ENCODE data around the gene TTC28. TPM values are rescaled to one million over a fixed set of nuclear protein-coding genes. Genes with fewer than 3 reads are reported as not detected.
"Not testable (repeated sequence)": the region's sequence is repeated elsewhere in the genome, so short reads cannot be mapped to it uniquely, and the experiment has no call there.

Gene TTC28
- total RNA-seq, 1 donor from 2014 or later = 14.9 TPM

DNA sequence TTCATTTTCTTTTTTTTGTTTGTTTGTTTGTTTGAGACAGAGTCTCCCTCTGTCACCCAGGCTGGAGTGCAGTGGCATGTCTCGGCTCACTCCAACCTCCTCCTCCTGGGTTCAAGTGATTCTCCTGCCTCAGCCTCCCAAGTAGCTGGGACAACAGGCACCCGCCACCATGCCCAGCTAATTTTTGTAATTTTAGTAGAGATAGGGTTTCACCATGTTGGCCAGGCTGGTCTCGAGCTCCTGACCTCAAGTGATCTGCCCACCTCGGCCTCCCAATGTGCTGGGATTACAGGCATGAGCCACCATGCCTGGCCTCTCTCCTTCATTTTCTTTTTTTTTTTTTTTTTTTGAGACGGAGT, 118.9 kb downstream of the TTC28 start:
- DNase-seq (ENCODE audit: low read depth in 2 of 2) = not testable (repeated sequence)

DNA sequence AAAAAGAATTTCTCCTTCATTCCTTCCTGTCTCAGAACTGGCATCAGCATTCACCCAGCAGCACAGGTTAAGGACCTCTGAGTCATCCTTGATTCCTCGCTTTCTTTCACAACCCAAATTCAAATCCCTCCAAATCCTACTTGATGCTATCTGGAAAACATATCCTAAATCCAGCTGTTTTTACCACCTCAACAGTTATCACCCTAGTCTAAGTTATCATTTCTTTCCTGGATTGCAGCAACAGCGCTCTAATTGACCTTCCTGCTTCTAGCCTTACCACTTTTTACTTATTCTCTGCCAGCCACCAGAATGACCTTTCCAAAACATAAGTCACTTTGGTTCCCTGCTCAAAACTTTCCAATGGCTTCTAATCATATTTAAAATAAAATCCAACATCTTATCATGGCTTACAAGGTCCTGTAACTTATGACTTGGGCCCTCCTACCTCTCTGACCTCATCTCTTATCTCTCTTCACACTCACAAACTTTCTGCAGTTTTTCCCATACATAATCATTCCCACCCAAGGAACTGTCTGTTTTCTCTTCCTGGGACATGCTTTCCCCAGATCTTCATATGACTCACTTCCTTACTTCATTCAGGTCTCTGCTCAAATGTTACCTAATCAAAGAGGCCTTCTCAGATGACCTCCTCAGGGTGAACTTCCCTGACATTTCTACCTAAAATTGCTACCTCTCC, 119.4 kb downstream of the TTC28 start:
- DNase-seq (ENCODE audit: low read depth in 2 of 2) = peak in 1 of 2 donors; percentile 37

DNA sequence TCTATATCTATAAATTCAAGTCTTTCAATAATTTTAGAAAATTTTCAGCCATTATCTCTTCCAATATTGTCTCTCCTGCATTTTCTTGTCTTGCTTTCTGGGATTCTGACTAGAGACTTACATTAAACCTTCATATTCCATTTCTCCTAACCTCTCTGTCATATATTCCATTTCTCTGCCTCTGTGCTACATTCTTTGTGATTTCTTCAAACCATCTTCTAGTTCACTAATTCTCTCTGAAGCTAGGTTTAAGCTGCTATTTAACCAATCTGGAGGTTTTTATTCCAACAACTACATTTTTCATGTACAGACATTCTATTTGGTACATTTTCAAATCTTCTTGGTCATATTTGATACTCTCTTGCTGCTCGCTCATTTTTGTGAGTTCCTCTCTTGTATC, 122.5 kb downstream of the TTC28 start:
- no peak for DNase-seq (ENCODE audit: low read depth in 2 of 2)

DNA sequence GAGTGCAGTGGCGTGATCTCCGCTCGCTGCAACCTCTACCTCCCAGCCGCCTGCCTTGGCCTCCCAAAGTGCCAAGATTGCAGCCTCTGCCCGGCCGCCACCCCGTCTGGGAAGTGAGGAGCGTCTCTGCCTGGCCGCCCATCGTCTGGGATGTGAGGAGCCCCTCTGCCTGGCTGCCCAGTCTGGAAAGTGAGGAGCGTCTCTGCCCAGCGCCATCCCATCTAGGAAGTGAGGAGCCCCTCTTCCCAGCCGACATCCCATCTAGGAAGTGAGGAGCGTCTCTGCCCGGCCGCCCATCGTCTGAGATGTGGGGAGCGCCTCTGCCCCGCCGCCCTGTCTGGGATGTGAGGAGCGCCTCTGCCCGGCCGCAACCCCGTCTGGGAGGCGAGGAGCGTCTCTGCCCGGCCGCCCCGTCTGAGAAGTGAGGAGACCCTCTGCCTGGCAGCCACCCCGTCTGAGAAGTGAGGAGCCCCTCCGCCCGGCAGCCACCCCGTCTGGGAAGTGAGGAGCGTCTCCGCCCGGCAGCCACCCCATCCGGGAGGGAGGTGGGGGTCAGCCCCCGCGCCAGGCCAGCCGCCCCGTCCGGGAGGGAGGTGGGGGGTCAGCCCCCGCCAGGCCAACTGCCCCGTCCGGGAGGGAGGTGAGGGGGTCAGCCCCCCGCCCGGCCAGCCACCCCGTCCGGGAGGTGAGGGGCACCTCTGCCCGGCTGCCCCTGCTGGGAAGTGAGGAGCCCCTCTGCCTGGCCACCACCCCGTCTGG, 126.4 kb downstream of the TTC28 start:
- DNase-seq (ENCODE audit: low read depth in 2 of 2) = not testable (repeated sequence)

DNA sequence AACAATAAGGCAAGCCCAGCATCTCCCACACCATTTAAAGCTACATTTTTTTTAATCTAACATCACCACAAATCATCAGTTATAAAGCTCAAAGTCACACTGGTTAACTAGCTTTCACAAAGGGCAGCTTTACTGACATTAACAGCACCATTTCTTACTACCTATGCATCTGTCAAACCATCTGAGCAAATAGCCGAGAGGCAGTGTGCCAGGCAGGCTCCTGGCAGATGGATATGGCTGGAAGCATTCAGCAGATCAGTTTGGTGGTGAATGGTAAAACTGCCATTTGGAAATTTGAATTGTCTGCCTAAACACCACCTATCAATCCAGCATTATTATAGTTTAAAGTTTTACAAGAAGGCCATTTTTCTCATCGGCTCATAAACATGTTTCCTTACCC, 131.2 kb downstream of the TTC28 start:
- no peak for DNase-seq (ENCODE audit: low read depth in 2 of 2)

DNA sequence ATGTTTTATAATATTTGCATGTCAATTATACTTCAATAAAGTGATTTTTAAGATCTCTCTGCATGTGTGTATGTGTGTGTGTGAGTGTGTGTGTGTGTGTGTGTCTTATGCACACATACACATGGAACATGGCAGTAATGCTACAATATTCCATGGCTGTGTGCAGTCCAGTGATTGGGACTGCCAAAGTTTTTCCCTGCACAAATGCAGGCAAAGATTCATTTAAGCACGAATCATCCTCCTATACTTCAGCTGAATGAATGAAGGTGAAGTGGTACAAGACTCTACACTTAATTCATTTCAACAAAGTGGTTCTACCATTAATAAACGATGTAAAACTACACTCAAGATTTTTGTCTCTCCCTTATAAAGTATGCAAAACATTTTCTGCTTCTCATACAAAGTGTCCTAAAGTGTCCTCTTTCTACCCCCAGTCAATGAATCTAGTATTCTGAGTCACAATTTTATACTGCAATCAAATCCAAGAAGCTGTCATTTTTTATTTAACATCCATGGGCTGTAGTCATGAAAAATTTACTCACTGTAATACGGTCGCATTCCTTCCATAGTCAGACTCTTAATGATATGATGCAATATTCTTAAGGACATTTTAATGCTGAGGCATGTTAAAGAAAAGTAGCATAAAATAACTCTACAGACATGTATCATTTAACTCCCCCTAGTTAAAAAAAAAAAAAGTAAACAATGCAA, 132.4 kb downstream of the TTC28 start:
- peak in 1 of 2 donors; percentile 5 for DNase-seq (ENCODE audit: low read depth in 2 of 2)

DNA sequence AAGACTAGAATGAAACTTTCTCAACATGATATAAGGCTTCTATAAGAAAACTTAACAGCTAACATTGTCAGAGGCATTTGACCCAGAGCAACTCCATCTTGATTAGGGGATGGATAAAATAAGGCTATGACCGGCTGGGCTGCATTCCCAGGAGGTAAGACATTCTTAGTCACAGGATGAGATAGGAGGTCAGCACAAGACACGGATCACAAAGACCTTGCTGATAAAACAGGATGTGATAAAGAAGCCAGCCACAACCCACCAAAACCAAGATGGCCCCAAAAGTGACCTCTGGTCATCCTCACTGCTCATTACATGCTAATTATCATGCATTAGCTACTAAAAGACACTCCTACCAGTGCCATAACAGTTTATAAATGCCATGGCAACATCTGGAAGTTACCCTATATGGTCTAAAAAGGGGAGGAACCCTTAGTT, 135.2 kb downstream of the TTC28 start:
- DNase-seq (ENCODE audit: low read depth in 2 of 2) = peak in 1 of 2 donors; percentile 5

DNA sequence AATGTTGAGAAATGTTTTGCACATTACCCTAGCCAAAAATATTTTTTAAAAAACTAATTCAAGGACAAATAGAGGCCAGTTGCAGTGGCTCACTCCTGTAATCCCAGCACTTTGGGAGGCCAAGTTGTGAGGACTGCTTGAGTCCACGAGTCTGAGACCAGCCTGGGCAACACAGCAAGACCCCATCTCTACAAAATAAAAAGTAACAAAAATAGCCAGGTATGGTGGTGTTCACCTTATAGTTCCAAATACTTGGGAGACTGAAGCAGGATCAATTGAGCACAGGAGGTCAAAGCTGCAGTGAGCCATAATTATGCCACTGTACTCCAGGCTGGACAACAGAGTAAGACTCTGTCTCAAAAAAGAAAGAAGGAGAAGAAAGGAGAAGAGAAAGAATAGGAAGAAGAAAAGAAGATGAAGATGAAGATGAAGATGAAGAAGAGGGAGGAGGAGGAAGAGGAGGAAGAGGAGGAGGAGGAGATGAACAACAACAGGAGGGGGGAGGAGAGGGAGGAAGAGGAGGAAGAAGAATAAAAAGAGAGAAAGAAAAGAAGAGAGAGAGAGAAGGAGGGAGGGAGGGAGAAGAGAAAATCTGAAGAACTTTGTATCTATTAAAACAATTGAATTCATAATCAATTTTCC, 136.5 kb downstream of the TTC28 start:
- no peak for DNase-seq (ENCODE audit: low read depth in 2 of 2)

DNA sequence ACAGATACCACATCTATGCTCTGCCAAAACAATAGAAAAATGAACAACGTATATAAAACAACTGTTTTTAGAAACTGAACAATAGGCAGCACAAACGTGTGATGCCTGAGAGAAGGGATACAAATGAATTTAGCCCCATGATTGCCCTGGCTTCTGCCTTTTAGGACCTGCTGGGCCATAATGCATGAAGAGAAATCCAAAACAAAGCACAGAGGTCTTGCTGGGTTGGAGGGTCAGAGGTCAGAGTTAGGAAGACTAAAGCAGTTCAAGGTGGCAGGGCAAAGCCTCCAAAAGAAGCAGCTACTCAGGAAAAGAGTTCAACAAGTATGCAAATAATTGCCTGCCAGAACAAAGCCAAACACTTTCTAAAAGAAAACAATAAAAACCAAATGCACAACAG, 138.5 kb downstream of the TTC28 start:
- no peak for DNase-seq (ENCODE audit: low read depth in 2 of 2)

DNA sequence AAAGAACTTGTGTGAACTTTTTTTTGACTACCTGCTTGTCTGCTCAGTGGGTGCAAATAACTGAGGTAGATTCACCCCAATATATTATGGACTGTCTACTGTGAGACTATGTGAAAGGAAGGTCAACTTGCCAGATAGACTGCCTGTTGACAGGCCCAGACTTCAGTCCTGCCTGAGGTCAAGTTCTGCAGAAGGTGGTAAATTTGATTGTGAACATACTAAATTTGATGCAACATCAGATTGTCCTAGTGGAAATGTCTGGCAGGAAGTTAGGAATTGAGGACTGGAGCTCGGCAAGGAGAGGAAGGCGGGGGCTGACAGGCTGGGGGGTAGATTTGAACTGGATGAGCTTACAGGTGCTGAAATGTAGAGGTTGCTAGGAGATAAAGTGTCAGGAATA, 140.7 kb downstream of the TTC28 start:
- no peak for DNase-seq (ENCODE audit: low read depth in 2 of 2)

DNA sequence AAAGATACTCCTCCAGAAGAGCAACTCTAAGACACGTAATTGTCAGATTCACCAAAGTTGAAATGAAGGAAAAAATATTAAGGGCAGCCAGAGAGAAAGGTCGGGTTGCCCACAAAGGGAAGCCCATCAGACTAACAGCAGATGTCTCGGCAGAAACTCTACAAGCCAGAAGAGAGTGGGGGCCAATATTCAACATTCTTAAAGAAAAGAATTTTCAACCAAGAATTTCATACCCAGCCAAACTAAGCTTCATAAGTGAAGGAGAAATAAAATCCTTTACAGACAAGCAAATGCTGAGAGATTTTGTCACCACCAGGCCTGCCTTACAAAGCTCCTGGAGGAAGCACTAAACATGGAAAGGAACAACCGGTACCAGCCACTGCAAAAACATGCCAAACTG, 149.1 kb downstream of the TTC28 start:
- DNase-seq (ENCODE audit: low read depth in 2 of 2) = not testable (repeated sequence)

DNA sequence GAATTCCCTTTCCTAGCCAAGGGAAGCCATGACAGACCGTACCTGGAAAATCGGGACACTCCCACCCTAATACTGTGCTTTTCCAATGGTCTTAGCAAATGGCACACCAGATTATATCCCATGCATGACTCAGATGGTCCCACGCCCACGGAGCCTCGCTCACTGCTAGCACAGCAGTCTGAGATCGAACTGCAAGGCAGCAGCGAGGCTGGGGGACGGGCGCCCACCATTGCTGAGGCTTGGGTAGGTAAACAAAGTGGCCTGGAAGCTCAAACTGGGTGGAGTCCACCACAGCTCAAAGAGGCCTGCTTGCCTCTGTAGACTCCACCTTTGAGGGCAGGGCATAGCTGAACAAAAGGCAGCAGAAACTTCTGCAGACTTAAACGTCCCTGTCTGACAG, 150.5 kb downstream of the TTC28 start:
- DNase-seq (ENCODE audit: low read depth in 2 of 2) = not testable (repeated sequence)

DNA sequence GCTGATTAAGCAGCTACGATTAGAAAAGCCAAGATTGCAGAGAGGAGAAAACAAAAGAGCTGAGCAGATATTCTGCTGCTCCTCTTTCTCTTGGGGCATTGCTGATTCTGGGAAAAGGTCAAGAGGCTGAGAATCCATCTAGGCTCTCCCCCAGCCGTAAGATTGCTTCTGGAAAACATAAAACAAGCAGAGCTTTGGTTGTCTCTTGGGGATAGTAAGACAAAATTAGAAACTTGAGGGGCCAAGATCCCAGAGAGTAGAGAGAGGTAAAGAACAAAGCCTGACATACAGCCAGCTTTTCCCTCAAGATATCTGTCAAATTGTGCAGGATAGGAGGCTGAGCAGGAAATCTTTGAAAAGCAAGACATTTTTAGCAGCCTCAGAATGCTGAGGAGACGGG, 158.2 kb downstream of the TTC28 start:
- DNase-seq (ENCODE audit: low read depth in 2 of 2) = no peak

DNA sequence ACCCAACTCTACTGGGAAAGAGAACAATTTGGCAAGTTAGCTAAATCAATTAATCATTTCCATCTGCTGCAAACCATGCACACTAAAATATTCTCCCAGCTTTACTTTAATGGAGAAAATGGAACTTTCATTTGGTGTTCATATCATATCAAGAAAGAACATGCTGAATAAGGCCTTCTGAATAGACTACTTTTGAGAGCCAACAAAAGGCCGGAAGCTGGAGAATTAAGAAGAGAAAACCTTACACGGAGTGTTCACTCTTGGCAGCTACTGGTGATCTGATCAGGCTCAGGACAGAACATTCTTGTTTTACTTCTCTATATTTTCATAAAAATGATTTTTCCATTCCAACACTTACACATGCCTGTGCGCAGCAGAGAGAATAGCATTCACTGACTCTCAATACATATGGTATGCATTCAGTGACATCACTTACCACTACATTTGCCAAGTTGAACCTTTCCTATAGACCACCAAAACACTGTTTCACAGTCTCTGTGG, 165.3 kb downstream of the TTC28 start:
- peak in 1 of 2 donors; percentile 4 for DNase-seq (ENCODE audit: low read depth in 2 of 2)

DNA sequence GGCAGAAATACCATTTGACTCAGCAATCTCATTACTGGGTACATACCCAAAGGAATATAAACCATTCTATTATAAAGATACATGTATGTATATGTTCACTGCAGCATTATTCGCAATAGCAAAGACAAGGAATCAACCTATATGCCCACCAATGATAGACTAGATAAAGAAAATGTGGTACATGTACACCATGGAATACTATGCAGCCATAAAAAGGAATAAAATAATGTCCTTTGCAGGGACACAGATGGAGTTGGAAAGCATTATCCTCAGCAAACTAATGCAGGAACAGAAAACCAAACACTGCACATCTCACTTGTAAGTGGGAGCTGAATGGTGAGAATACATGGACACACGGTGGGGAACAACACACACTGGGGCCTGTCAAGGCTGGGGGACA, 167.3 kb downstream of the TTC28 start:
- DNase-seq (ENCODE audit: low read depth in 2 of 2) = not testable (repeated sequence)

DNA sequence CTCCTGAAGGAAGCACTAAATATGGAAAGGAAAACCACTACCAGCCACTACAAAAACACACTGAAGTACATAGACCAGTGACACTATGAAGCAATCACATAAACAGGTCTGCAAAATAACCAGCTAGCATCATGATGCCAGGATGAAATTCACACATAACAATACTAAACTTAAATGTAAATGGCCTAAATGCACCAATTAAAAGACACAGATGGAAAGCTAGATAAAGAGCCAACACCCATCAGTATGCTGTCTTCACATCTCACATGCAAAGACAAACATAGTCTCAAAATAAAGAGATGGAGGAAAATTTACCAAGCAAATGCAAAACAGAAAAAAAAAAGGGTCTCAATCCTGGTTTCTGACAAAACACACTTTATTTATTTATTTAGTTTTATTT, 171.7 kb downstream of the TTC28 start:
- DNase-seq (ENCODE audit: low read depth in 2 of 2) = no peak

DNA sequence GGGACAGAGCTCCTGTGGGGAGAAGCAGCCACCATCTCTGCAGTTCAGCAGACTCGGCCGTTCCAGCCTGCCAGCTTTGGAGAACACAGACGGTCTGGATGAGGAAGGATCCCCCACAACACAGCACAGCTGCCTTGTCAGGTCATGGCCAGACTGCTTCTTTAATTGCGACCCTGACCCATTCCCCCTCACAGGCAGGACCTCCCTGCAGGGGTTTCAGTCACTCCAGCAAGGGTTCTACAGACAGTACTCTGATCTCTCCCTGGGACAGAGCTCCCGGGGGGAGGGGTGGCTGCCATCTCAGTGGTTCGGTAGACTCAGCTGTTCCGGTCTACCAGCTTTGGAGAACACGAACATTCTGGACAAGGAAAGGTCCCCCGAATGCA, 173.5 kb downstream of the TTC28 start:
- no peak for DNase-seq (ENCODE audit: low read depth in 2 of 2)

DNA sequence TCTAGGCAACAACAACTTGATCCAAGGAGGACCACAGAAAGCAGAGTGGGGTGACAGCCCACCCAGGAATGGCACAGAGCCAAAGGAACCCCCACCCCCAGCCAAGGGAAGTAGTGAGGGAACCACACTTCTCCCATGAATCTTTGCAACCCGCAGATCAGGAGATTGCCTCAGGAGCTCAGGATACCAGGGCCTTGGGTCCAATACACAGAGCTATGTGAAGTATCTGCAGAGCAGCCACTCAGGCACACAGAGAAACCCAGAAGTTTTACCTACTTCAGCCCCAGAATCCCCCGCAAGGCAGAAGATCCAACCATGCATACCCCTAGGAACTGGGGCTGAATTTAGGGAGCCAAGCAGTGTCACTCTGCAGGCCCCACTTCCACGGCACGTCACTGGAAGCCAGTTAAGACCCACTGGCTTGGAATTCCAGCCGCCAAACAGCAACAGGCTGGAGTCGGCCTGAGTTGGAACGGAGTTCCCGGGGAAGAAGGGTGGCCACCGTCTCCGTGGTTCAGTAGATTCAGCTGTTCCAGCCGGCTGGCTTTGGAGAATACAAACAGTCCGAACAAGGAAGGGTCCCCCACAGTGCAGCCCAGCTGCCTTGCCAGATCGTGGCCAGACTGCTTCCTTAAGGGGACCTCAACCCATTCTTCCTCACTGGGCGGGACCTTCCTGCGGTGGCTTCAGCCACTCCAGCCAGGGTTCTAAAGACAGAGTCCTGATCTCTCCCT, 174.1 kb downstream of the TTC28 start:
- DNase-seq (ENCODE audit: low read depth in 2 of 2) = no peak

DNA sequence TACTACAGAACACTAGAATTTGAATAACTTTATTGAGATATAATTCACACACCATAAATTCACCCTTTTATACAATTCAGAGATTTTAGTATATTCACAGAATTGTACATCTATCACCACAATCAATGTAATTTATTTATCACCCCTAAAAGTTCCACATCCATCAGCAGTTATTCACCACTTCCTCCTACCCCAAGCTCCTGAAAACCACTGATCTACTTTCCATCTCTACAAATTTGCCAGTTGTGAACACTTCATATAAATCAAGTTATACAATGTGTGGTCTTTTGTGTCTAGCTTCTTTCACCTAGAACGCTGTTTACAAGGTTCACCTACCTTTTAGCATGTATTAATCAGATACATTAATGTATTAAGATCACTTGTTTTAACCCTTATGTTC, 179.6 kb downstream of the TTC28 start:
- no peak for DNase-seq (ENCODE audit: low read depth in 2 of 2)

DNA sequence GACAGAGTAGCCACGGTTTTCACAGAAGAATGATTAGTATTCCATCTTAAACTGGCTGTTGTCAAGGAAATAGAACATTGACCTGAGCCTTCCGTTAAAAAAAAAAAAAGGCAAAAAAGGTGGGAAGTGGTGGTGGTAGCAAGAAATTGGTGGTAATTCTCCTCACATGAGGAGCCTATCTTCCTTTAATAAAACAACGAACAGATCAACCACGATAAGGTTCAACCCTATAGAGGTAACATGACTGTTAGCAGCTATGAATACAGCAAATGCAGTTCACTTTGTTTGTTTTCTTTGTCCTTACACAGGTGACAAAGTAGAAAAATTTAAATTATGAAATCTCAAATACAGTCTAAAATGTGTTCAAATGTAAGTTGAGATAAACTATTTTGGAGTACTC, 181.6 kb downstream of the TTC28 start:
- no peak for DNase-seq (ENCODE audit: low read depth in 2 of 2)

DNA sequence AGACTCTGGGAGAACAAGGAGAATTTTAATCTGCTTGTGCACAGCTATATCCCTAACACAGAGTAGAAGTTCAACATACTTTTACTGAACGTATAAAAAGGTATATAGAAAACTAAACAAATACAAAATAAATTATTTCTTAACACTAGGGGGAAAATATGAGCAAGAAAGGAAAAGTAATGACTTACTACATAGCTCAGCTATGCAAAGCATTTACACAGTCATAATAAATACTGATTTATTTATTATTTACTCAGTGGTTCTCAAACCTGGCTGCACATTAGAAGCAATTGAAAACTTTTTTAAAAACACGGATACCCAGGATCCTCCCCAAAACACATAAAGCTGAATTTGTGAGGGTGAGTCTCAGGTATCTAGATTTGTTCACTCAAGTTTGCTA, 182.5 kb downstream of the TTC28 start:
- no peak for DNase-seq (ENCODE audit: low read depth in 2 of 2)
